Transverse colon (tissue), 4 donors: ENCODE data around the gene ADRB1. TPM values are rescaled to one million over a fixed set of nuclear protein-coding genes. Genes with fewer than 3 reads are reported as not detected.

ENCODE experiments used
- DNase-seq: peaks from one replicate; pipeline ENCODE4 v3.0.0-alpha.2; 2019
- H3K27ac ChIP-seq, 4 donors: fragments of 200-600 bp; sonication (generic); 2 replicates each; pipeline ENCODE4 v1.5.1; 2016 to 2018; ENCODE audit warnings: inconsistent platforms in 4 of 4
- H3K27me3 ChIP-seq: fragments of 200-600 bp; sonication (generic); 2 replicates; pipeline ENCODE4 v1.5.1; 2017; ENCODE audit warnings: inconsistent platforms
- H3K36me3 ChIP-seq, 4 donors: fragments of 200-600 bp; sonication (generic); 2 replicates each; pipeline ENCODE4 v1.5.1; 2017 to 2019; ENCODE audit warnings: inconsistent platforms in 4 of 4
- H3K4me1 ChIP-seq, 4 donors: fragments of 200-600 bp; sonication (generic); 2 replicates each; pipeline ENCODE4 v1.5.1; 2017 to 2020; ENCODE audit warnings: inconsistent platforms in 4 of 4
- H3K4me3 ChIP-seq, 4 donors: fragments of 200-600 bp; sonication (generic); 1 replicate in 1 of 4; 2 replicates in 3 of 4; pipeline versions ENCODE4 v1.5.1 to v1.6.1; 2017 to 2019; ENCODE audit warnings: inconsistent platforms in 4 of 4
- H3K9me3 ChIP-seq, 2 donors: fragments of 200-600 bp; sonication (generic); 2 replicates each; pipeline ENCODE4 v1.5.1; 2017 to 2019; ENCODE audit warnings: inconsistent platforms in 2 of 2
- EP300 ChIP-seq: sonication (generic); formaldehyde crosslinking; IDR thresholded peaks from one replicate; pipeline ENCODE4 v1.6.1; 2017; ENCODE audit warnings: antibody characterized with exemption, low read depth
- POLR2A ChIP-seq: fragments of 450-650 bp; IDR thresholded peaks from one replicate; pipeline ENCODE4 v1.6.1; 2016; ENCODE audit warnings: antibody characterized with exemption, mild to moderate bottlenecking, moderate library complexity
- POLR2AphosphoS5 ChIP-seq, 3 donors: sonication (generic); formaldehyde crosslinking; IDR thresholded peaks; one replicate each; pipeline ENCODE4 v1.6.1; 2016; ENCODE audit warnings: antibody characterized with exemption in 3 of 3
- WGBS, 2 donors: methylation state at CpG; one replicate each; pipeline ENCODE4 v1.1.5; 2018; ENCODE audit warnings: low coverage in 1 of 2; 5-methylcytosine and 5-hydroxymethylcytosine counted together
- in situ Hi-C, 4 donors: fragments of 200-750 bp; cut with MboI; loops; one replicate each; pipeline versions ENCODE4 v1.15.0 to v1.15.1; 2017; ENCODE audit warnings: low sequenced_read_pairs in 3 of 4, low pct_ligation_motif_present in 1 of 4, low pct_unique_long_range_greater_than_20kb in 1 of 4
- intact Hi-C: fragments of 100-400 bp; cut with DNase I; formaldehyde crosslinking; loops from one replicate; pipeline ENCODE4 v1.15.1; 2023; ENCODE audit warnings: low total_unique reads
- total RNA-seq, 4 donors: library from RNA; depleted of rRNA; stranded (reverse); fragments of >200 nt; gene quantifications; one replicate each; pipeline ENCODE4 v1.1.0, GENCODE V29; 2016
- TF ChIP-seq, protein P1 (sequence below), 5 experiments: fragments of 200-600 bp in 3 of 5; fragments of 450-650 bp in 2 of 5; sonication (generic) in 3 of 5; IDR thresholded peaks; 1 replicate in 2 of 5; 2 replicates in 3 of 5; pipeline ENCODE4 v1.5.1; 2016 to 2017; ENCODE audit warnings: antibody characterized with exemption in 5 of 5, inconsistent platforms in 3 of 5, mild to moderate bottlenecking in 2 of 5, moderate library complexity in 1 of 5

ADRB1 gene
- total RNA-seq, 4 donors from 2014 or later, result 1.2 to 1.9 (median 1.4) TPM; not detected in 1

DNA sequence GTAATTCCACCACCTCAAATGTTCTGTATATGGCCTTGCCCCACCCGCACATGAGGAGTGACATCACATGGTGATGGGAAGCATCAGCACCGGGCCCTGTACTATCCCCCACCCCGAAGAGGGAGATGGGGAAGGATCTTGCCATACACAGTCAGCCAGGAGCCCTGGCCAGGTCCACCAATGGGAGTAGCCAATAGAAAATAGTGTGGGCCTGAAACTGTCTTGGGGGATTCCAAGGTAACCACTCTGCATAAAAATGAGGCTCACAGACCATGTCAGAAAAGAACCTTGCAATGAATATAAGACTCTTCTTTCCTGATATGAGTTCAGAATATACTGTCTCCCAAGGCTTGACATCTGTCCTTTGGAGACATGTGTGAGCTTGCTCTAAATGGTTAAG, 51.1 kb downstream of the ADRB1 start:
- TF ChIP-seq EP300 (no peak), POLR2A (no peak), POLR2AphosphoS5 (IDR thresholded peaks at IDR 0.05) (no peak)
- TF ChIP-seq, protein P1, sequence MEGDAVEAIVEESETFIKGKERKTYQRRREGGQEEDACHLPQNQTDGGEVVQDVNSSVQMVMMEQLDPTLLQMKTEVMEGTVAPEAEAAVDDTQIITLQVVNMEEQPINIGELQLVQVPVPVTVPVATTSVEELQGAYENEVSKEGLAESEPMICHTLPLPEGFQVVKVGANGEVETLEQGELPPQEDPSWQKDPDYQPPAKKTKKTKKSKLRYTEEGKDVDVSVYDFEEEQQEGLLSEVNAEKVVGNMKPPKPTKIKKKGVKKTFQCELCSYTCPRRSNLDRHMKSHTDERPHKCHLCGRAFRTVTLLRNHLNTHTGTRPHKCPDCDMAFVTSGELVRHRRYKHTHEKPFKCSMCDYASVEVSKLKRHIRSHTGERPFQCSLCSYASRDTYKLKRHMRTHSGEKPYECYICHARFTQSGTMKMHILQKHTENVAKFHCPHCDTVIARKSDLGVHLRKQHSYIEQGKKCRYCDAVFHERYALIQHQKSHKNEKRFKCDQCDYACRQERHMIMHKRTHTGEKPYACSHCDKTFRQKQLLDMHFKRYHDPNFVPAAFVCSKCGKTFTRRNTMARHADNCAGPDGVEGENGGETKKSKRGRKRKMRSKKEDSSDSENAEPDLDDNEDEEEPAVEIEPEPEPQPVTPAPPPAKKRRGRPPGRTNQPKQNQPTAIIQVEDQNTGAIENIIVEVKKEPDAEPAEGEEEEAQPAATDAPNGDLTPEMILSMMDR (IDR thresholded peaks at IDR 0.05), result no peak
- no peaks in the 10 kb centered on the region for H3K36me3 ChIP-seq
- H3K9me3 ChIP-seq, result no peaks in the 10 kb centered on the region
- no peak overlapping the region for H3K4me3 ChIP-seq
- no peak overlapping the region for H3K27ac ChIP-seq
- 76 to 81% methylated on average over 3 of the region's 3 CpGs for WGBS, 2 donors
- H3K27me3 ChIP-seq, result no peaks in the 10 kb centered on the region
- peaks cover 0 to 4% (median 0%) of the 10 kb centered on the region in 4 donors for H3K4me1 ChIP-seq
- no peak for DNase-seq
- intact Hi-C loops (no loop called here), in situ Hi-C loops (loop anchor here in 2 of 4 donors (10.0 kb wide), 1 partner anchor 390 kb away; no protein-coding TSS in a partner anchor)

DNA sequence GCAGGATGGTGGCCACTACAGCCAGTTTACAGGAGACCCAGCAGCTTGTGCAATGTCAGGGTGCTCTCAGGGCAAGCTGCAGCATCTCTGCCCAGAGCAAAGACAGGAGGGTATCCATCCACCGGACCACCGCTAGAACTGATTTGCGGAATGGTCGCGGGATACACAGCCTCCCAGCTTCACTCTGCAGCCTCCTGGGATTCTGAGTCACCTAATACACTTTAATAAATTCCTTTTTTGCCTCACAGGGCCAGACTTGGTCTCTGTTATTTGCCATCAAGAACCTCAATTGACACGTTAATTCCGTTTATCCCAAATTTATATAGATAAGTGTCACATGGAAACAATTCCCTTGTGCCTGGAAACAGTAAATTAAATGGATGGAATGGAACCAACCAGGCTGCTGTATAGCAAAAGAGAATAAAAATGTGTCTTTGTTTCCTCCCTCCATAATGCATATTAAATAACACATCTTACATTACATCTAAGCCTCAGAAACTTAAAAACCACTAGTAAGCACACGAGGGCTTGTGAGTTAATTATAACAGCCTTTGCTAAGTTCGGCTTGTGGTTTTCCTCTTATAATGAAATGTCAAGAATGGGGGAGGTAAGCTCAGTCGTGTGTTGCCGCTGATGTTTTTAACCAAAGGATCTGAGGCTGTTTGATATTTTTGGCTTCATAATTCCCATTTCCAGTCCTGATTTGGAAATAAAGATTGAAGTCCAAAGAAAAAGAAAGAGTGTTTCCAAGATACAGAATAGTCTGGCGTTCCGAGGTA, 52.1 kb downstream of the ADRB1 start:
- TF ChIP-seq, protein P1 (IDR thresholded peaks at IDR 0.05), result no peak
- TF ChIP-seq EP300, result no peak
- no peak for TF ChIP-seq POLR2A
- no peak for TF ChIP-seq POLR2AphosphoS5 (IDR thresholded peaks at IDR 0.05)
- no peak for DNase-seq
- H3K4me3 ChIP-seq, result no peak overlapping the region
- H3K9me3 ChIP-seq, result no peaks in the 10 kb centered on the region
- peaks cover 0 to 8% (median 2%) of the 10 kb centered on the region in 4 donors for H3K4me1 ChIP-seq
- no peaks in the 10 kb centered on the region for H3K36me3 ChIP-seq
- no peak overlapping the region for H3K27ac ChIP-seq
- WGBS, 2 donors, result 71 to 72% methylated on average over 9 to 13 of the region's 13 CpGs
- in situ Hi-C loops (loop anchor here in 2 of 4 donors (10.0 kb wide), 1 partner anchor 391 kb away; no protein-coding TSS in a partner anchor), intact Hi-C loops (no loop called here)
- no peaks in the 10 kb centered on the region for H3K27me3 ChIP-seq

Other genes with a start within 250 kb of the ADRB1 start
- 1 to 10 TPM; 1.9 to 4.6 (median 3.8) TPM for gene DCLRE1A, start 189.8 kb upstream of the ADRB1 start, total RNA-seq
- gene NHLRC2, start 189.2 kb upstream of the ADRB1 start, total RNA-seq, result 100 to 1,000 TPM in 1 of 4 donors, 10 to 100 TPM in 3; 18.3 to 140 (median 45.8) TPM
- gene CCDC186, start 130.3 kb downstream of the ADRB1 start, total RNA-seq, result 100 to 1,000 TPM in 1 of 4 donors, 10 to 100 TPM in 3; 18.7 to 194 (median 47.5) TPM
- under 1 TPM in 1 of 4 donors, not detected in 3; 0.14 TPM for gene TDRD1, start 135.5 kb downstream of the ADRB1 start, total RNA-seq
- 1 to 10 TPM in 1 of 4 donors, under 1 TPM in 1, not detected in 2; 0.64 to 3.3 TPM for gene VWA2, start 195.4 kb downstream of the ADRB1 start, total RNA-seq